Inflammatory macrophage treated with lipopolysaccharide for 4 hours (primary cell): ENCODE data around the gene UBE2G2.

ENCODE experiments used
- DNase-seq: peaks from one replicate; pipeline ENCODE4 v3.0.0-alpha.2; 2020

UBE2G2 gene

GRCh38 chr21:44742418-44743153 is 59.0 kb downstream of the UBE2G2 start:
- DNase-seq: peak; percentile 1

- DNase-seq: no peak
Measured at GRCh38 chr21:44741921-44742320, 59.7 kb downstream of the UBE2G2 start.

- no peak for DNase-seq
Measured at GRCh38 chr21:44740742-44741141, 60.9 kb downstream of the UBE2G2 start.

- DNase-seq: no peak
Measured at GRCh38 chr21:44739316-44739715, 62.3 kb downstream of the UBE2G2 start.

- no peak for DNase-seq
Measured at GRCh38 chr21:44738621-44739020, 63.0 kb downstream of the UBE2G2 start.

- DNase-seq: no peak
Measured at GRCh38 chr21:44737706-44738354, 63.8 kb downstream of the UBE2G2 start.

- DNase-seq: no peak
Measured at GRCh38 chr21:44736291-44737004, 65.2 kb downstream of the UBE2G2 start.

- DNase-seq: no peak
Measured at GRCh38 chr21:44735821-44736220, 65.8 kb downstream of the UBE2G2 start.

- no peak for DNase-seq
Measured at GRCh38 chr21:44734841-44735240, 66.8 kb downstream of the UBE2G2 start.

GRCh38 chr21:44734026-44734745 is 67.4 kb downstream of the UBE2G2 start:
- DNase-seq: no peak

GRCh38 chr21:44732956-44733355 is 68.7 kb downstream of the UBE2G2 start:
- no peak for DNase-seq

- no peak for DNase-seq
Measured at GRCh38 chr21:44732263-44732662, 69.4 kb downstream of the UBE2G2 start.

- peak; percentile 11 for DNase-seq
Measured at GRCh38 chr21:44730951-44731579, 70.6 kb downstream of the UBE2G2 start.

GRCh38 chr21:44730028-44730395 is 71.6 kb downstream of the UBE2G2 start:
- no peak for DNase-seq

- no peak for DNase-seq
Measured at GRCh38 chr21:44729336-44730027, 72.1 kb downstream of the UBE2G2 start.

GRCh38 chr21:44728716-44729115 is 72.9 kb downstream of the UBE2G2 start:
- DNase-seq: no peak

GRCh38 chr21:44727757-44728156 is 73.9 kb downstream of the UBE2G2 start:
- no peak for DNase-seq

GRCh38 chr21:44727321-44727720 is 74.3 kb downstream of the UBE2G2 start:
- no peak for DNase-seq

- DNase-seq: no peak
Measured at GRCh38 chr21:44726826-44727225, 74.8 kb downstream of the UBE2G2 start.

GRCh38 chr21:44724926-44725325 is 76.7 kb downstream of the UBE2G2 start:
- no peak for DNase-seq

- DNase-seq: no peak
Measured at GRCh38 chr21:44724196-44724595, 77.4 kb downstream of the UBE2G2 start.
